CD4-positive, alpha-beta T cell treated with Interleukin-15 for 1 hour (primary cell): ENCODE measurements around the gene UBL7.

Experiments used
- DNase-seq: peaks from one replicate; pipeline ENCODE4 v3.0.0-alpha.2; 2020

The UBL7 gene

DNA sequence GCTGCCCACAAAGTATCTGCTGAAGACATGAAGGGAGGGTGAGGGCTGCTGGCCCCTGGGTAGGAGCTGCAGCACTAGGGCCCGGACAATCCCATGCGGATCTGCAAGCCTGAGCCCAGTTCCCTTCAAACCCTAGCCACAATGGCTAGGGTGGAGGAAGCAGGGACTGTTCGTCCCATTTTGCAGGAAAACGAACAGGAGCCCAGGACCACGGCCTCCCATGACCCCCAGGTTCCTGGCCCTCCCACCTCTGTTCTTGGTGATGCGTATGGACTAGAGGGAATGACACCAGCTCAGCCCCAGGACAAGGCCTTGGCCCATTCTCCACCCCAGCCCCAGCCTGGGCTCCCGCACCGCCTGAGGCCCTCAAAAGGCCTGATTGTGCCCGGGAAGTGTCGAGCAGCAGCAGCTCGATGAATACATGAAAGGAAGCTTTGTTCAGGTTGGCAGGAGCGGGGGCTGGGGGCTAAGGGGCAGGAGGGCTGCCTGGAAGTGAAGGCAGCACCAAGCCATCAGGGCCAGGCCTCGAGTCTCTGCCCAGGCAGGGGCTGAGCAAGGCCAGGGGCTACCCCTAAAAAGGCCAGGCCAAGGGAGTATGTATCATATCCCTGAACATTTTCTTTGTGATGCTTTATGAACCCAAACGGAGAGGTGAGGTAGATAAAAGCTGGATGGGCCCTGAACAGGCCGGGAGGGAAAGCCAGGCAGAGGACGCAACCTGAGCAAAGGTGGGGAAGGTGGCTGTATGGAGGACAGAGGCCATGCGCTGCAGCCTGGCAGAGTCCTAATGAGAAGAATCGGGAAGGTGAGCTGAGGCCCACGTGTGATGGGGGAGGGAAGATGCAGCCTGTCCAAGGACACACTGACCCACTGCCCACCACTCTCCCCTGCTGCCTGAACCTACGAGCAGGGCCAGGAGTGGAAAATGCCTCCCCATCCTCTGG is 39.4 kb downstream of the UBL7 start:
- no peak for DNase-seq

DNA sequence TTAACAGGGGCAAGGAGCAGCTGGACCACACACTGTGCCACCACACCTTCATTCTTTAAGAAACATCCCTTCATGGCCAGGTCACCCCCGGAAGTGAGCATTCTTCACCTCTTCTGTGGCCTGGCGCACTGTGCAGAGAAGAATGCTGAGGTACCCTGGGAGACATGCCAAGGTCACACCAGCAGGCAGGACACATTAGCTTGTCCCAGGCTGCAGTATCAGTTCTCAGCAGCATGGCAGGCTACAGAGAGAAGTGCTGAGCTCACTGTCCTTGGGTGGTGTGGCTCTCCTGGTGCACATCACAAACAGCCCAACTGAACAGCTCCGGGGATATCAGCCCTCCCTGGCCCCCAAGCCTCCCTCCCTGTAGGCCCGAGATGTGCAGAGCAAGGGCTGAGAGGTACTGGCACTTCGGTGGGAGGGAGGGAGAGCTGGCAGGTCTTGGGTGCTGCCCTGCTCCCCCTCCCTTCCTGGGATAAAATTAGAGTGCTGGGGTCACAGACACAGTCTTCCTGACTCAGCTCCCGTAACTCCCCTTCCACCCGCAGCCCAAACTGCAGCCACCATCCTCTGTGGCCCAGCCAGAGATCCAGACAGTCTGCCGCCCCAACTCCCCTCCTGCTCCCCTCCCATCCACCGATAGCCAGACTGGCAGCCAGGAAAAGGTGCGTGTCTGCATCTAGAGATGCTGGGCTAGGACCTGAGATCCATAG is 40.6 kb downstream of the UBL7 start:
- no peak for DNase-seq

DNA sequence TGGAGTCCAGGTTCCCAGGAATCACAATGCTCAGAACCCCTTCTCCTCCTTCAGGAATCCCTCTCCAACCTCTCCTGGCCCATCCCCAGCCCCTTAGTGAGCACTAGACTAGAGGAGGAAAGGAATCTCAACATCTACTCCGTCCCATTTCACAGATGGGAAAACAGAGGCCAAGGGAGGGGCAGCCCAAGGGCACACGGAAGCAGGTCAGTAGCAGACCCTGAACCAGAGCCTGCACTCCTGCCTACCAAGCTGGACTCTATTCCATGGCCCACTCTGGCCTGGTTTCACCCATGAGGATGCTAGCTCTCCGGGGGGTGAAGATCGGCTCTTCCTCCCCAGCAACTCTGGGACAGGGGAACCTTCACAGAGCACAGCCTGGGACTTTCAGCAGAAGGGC is 41.5 kb downstream of the UBL7 start:
- DNase-seq, result no peak

DNA sequence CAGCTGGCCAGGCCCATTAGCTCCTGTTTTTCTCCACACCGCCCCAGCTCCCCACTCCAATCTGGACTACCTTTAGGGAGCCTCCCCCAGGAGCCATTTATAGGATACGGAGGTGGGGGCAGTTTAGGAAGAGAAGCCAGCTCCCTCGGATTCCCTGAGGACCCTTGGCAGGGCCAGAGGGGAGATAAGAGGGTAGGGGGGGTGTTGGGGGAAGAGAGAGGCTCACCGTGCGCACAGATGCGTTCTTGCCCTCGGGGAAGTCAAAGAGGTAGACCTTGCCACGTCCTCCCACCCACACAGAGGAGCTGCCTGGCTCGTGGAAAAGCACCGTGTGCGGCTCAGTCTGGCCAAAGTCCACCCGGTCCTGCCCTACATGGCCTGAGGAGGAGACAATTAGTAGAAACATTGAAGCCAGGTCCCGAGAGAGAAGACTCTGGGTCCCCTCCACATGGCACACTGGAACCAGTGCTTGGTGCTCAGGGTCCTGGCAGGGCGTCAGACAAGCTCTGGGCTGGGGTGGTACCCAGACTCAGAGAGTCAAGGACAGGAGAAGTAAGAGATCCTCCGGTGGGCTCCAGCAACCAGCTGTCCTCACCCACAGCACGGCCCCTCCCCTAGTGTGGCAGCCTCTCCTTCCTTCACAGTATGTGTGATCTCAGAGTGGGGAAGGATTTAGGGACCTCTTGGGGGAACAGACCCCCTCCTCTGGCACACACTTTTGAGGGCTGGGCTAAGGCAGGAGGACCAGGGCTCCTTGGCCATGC is 42.2 kb downstream of the UBL7 start:
- no peak for DNase-seq

DNA sequence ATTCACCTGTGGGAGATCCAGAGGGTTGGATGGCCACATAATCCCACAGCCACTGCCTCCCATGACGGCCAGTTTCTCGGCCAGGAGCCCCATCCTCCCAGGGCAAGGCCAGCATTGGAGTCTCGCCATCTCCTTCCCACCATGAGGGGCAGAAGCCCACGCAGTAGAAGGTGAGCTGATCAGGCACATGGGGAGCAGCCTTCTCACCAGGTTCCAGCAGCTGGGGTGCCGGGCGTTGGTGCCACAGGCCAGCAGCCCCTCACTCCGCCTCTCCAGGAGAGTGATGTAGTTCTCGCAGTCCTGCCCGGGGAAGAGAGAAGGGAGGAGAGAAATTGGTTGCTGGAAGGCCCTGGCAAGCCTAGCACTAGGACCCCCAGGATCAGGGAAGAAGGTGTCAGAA is 43.3 kb downstream of the UBL7 start:
- DNase-seq, result no peak

DNA sequence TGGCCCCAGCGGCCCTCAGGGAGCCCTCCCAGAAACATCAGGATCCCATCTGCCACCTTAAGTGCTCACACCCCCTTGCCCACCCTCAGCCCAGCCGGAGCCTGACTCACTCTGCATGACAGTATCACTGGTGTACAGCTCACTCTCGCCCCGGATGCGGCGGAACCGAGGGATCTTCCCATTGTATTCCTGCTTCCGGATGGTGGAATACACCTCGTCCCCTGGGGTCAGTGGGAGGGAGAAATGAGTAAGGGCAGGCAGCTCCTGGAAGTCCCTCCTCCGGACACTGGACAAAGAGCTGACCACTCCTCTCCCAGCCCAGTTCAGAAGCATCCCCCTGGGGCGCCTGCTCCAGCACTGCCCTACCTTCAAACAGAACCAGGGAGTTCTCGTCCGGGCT is 43.7 kb downstream of the UBL7 start:
- DNase-seq, result no peak

DNA sequence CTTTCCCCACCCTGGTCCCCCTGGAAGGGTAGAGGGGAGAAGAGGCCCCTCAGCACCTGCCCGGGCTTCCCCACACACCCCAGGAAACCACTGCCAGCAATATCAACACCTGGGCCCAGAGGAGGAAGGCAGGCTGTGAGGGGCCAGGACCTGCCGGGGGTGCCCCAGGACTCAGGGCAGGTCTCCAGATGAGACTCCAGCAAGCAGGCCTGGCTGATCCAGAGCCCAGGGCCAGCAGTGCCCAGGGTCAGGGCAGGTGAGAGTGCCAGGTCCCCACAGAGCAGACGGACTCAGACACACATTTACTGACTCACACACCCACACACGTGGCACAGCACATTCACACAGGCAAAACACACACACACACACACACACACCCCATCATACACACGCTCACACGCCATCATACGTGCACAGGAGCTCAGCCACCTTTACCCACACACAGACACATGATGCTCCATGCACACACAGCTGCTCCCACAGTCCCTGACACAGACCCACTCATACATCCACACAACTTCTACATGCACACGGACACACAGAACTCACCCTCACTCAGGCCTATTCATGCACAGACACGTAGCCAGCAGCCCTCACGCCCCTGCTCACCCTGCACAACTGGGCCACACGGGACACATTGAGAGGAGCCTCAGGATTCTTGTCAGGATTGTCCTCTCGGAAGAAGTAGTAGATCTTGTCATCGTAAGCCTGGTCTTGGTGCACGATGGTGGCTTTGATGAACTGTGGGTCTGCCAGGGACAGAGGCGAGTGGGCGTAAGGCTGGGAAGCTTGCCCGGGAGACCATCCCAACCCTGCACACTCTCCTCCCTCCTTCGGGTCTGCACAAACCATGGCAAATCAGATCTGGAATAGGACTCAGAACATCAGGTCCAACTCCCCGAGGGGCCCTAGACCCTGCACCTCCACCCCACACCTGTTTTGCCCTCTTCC is 44.7 kb downstream of the UBL7 start:
- DNase-seq, result no peak

DNA sequence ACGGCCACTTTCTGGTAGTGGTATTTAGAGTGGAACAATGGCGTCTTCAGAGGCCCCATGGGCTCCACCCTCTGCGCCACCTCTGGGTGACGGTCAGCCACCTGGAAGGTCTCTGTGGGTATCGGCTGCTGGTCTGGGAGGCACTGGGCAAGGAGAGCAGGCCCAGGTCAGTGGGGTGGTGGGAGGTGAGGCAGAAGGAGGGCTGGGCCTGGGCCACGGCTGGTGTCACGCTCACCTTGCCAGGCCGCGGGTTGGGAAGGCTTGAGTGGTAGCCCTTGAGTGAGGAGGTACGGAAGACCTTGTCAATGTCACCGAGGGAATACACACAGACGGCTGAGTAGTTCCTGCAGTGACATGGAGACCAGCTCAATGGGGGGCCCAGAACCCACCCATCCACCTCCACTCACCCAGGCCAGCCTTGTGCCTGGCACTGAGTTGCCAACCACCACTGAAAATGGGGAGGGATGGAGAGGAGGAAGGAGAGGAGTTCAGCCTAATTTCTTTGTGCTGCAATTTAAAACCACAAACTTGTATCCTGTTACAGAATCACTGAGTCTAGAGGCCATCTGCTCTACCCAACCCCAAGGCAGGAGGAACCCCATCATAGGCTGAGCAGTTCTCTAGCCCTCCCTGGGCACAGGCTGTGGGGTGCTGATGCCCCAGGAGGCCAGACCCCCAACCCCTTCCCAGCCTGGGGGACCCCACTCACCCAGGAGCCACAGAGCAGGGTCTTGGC is 46.2 kb downstream of the UBL7 start:
- no peak for DNase-seq

DNA sequence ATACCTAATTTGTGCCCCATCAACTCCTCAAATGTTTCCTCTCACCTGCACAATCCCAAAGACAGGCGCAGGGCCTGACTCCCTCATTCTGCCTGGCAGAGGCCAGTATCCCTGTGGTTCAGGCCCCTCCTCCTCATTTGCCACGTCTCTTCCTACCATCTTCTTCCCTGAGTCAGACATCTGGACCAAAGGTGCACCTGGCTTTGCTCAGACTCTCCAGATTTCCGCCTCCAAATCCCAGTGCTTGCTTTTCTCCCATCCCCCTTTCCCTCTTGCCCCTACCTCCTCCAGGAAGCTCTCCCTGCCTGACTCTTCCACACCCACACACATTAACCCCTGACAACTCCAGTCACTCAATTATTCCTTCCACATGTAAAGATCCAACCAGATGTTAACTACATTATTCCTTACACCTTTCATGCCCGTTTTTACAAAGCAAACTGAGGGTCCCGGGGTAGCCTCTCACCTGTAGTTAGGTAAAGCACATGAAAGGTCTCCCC is 46.8 kb downstream of the UBL7 start:
- DNase-seq, result no peak

DNA sequence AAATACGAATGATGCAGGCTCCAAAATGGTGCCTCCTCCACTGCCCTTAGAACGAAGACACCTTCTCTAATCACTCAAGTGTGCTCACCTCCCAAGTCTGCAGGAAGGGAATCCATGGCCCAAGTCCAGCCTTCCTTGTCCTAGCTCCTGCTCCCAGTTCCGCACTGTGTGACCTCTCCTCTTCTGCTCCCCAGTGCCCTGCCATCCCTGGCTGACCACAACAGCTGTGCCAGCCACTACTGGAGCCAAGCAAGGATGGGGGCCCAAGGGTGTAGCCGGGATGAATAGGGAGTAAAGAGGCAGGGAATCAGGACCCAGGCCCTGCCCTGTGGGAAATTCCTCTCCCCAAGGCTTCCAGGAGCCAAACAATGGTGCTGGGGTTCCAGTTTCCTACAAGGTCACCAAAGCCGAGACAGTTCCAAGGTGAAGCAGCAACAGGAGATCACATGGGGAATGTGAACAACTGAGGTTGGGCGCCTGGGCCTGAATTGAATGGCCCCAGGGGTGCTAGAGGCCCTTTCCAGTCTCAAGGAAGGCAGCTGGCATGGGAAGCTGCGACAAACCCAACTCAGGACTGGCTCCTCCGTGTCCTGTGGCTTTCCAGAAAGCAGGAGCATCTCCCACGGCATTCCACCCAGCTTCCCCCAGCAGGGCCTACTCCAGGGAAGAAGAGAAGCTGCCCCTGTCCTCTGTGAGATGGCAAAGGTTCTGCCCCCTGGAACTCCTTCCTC is 47.4 kb downstream of the UBL7 start:
- no peak for DNase-seq

DNA sequence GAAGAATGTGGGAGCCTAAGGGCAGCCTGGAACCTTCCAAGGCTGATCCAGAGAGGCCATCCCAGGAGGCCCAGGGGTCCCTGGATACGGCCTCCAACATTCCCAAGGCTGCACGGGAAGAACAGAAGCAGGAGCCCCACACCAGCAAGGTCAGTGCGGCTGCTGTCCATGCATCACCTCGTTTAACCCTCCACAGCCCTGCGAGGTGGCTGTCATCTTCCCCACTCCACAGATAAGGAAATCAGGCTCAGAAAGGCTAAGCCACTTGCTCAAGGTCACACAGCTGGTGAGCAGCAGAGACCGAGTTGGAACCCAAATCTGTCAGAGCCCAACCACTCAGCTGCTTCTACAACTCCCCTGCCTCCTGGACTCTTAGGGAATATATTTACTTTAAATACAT is 48.8 kb downstream of the UBL7 start:
- DNase-seq, result no peak

DNA sequence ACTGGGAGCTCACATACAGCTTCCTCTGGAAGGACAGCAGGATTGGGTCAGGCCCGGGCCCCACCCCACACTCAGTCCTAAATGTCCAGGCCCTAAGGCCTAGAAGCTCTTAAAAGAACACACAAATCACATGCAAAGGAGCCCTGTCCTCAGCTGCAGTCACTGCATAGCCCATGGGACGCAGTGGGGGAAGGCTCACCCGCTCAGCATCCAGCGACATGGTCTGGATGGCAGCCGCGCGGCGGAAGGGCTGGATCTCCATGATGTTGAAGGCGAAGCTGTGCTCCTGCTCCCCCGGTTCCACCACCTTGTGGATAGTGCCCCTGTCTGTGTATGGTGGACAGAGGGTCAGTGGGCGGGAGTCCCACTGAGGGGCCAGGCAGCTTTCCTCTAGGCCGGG is 49.3 kb downstream of the UBL7 start:
- no peak for DNase-seq

DNA sequence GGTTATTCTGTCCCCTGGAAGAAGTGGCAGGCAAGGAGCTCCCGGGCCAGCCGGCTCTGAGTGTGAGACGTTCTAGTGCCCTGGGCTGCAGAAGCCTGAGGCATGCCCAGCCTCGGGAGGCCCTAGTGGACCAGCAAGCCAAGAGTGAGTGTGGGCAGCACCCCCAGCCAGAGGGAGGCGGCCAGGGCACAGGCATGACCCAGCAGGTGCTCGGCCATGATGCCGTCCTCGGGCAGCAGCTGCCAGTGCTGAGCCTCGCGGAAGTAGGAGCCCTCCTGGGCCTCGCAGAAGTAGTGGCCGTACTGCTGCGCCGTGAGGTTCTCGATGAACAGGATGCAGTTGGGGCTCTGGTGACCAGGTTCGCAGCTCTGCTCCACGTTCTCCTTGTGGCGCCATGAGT is 50.5 kb downstream of the UBL7 start:
- DNase-seq, result no peak

DNA sequence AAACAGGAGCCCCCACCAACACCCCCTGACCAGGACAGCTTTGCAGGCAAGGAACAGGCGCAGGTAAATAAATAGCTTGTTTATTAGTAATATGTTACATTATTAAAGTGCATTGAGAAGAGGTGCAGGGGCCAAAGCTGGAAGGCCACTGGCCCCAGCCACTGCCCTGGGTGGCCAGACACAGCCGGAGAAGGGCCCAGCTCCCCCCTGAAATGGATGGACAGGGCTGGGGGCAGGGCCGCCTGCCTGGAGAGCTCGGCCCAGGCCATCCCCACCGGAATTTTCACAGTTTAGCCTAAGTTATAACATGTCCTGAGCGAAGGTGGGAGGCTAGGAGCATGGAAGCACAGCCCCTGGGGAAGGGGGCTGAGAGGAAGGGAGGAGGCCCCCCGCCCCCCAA is 51.7 kb downstream of the UBL7 start:
- DNase-seq, result no peak

DNA sequence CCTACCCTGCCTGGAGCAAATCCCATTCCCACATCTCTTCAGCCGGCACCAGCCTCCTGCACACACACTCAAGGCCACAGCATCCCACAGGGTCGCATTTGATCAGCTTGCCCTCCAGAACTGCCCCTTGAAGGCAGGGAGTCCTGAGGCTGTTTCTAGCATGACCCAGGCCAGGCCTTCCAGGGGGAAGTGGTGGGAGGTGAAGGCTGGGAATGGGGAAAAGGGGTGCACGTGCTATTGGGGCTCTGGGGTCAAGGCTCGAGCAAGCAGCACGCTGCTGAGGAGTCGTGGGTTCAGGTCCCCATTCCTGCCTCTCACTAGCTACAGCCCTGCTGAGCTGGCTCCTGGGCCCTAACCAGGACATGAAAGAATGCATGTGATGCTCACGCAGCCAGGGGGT is 52.1 kb downstream of the UBL7 start:
- DNase-seq, result no peak

DNA sequence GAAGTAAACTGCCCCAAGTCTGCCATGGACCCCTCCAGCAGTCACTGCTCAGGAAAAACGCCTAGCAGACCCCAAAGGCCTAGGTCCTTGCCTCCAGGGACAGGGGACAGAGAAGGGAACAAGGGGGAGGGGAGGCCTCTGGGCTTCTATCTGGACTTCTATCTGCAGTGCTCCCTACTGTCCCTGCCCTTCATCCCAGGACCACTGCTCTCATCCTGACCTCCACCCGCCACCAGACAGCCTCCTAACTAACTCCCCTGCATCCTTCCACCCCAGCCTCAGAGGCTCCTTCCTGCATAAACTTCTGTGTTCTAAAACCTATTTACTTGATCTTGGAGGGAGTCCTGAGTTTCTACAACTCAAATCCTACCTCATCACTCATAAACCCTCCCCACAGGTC is 52.6 kb downstream of the UBL7 start:
- no peak for DNase-seq

DNA sequence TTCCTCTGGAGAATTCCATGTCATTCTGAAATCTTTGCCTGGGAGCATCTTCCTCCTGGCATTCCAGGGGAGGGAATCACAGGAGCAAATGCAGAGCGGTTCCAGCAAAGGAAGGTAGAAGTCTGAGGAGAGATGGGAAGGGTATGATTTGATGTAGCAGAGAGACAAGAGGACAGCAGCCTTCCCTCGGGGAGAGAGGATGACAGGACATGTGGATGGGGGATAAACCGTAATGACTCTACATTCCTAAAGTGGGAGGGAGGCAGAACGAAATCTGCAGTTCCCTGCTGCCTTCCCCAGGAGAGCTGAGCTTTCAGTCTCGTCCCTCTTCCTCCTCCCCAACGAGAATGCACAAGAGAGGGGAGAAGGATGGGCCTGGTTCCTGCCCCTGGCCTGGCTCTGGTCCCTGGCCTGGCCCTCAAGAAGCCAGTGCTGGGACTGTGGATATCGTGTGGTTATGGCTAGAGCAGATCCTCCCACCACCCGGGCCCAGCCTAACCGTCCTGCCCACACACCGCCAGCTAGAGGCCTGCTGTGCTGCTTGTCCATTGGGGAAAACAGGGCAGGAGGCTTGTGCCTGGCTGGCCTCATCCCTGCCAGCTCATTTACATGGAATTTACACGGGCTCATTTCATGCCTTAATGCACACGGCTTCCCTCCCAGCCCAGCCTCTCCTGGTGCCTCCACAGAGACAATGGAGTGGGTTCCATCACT is 53.8 kb downstream of the UBL7 start:
- no peak for DNase-seq

DNA sequence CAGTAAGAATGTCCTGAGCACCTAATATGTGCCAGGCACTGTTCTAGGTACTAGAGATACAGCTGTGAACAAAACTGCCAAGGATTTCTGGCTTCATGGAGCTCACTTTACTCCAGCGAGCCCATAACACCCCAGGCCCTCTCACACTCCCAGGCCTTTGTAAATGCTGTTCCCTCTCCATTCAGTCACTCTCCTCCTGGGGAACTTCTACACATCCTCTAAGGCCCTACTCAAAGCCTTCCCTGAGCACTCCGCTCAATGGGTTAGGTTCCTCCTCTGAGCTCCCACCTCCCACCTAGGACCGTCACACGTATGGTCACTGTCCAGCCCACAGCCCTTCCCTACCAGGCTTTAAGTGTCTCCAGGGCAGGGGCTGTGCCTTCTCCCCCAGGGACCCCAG is 54.4 kb downstream of the UBL7 start:
- no peak for DNase-seq

DNA sequence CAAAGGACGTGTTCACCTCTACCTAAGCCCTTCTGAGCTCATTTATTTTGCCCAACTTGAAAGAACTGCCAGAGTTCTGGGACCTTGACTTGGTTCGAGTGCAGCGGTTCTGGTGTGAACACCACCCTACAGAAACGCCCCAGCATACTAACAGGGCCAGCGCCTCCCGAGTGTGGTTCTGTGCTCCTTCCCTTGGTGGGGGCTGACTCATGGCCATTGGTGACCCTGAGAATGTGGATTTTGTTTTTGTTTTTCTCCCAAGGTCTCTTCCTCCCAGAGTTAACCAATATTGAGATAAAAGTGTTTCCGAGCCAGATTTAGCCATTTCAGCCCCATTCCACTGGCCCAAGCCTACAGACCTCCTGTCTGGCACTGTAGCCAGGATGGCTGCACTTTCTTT is 55.1 kb downstream of the UBL7 start:
- DNase-seq, result no peak

DNA sequence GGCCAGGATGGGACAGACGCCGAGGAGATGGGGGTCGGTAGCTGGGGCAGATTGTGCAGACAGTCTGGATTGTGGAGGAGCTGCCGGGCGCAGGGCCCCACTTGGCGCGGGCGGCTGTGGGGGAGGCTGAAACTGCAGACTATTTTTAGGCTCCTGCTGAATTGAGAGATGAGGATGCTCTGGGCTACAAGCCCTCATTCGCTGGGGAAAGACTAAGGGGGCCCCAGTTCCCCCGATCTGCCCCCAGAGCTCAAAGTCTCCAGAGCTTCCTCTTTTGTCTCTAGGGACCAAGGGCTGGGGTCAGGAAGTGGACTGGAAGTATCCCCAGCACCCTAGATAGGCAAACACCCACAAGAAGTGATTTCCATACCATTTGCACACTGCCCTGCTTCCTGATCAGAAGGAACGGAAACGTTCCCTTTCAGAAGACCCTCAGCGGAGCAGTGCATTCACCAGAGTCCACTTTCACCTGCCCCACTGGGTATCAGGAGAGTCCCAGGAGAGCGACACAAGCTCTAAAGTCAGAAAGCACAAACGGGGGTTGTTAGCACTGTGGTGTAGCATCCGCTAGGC is 56.9 kb downstream of the UBL7 start:
- DNase-seq, result no peak
